Neural crest cell (in vitro differentiated cells): ENCODE measurements around the gene DHX57. TPM values are rescaled to one million over a fixed set of nuclear protein-coding genes. Genes with fewer than 3 reads are reported as not detected.

Experiments
- DNase-seq: peaks from one replicate; pipeline ENCODE4 v3.0.0; 2021; ENCODE audit warnings: low read depth, mixed read lengths, low spot score
- H3K27ac Mint-ChIP-seq: one replicate; pipeline ENCODE4 v1.8.0; 2021; ENCODE audit warnings: mild to moderate bottlenecking, mixed read lengths; ENCODE audit not compliant: unreplicated experiment
- H3K27me3 Mint-ChIP-seq: 2 replicates; pipeline ENCODE4 v1.8.0; 2021; ENCODE audit warnings: low read depth, mild to moderate bottlenecking, mixed read lengths
- H3K36me3 Mint-ChIP-seq: 2 replicates; pipeline ENCODE4 v1.8.0; 2021; ENCODE audit warnings: low read depth, mild to moderate bottlenecking, mixed read lengths
- H3K4me1 Mint-ChIP-seq: 2 replicates; pipeline ENCODE4 v1.8.0; 2021; ENCODE audit warnings: mixed read lengths
- H3K4me3 Mint-ChIP-seq: one replicate; pipeline ENCODE4 v1.8.0; 2021; ENCODE audit warnings: mild to moderate bottlenecking, mixed read lengths
- H3K9me3 Mint-ChIP-seq: 2 replicates; pipeline ENCODE4 v1.8.0; 2021; ENCODE audit warnings: mixed read lengths
- CTCF ChIP-seq: fragments of 200-600 bp; sonication (generic); conservative IDR thresholded peaks from 2 replicates; pipeline ENCODE4 v1.5.0; 2021; ENCODE audit warnings: antibody characterized with exemption, mild to moderate bottlenecking
- total RNA-seq: library from RNA; stranded (reverse); gene quantifications from 2 replicates; pipeline ENCODE4 v1.2.1, GENCODE V29; 2021

The DHX57 gene
- total RNA-seq, 1 donor from 2014 or later = 39.5 TPM

DNA sequence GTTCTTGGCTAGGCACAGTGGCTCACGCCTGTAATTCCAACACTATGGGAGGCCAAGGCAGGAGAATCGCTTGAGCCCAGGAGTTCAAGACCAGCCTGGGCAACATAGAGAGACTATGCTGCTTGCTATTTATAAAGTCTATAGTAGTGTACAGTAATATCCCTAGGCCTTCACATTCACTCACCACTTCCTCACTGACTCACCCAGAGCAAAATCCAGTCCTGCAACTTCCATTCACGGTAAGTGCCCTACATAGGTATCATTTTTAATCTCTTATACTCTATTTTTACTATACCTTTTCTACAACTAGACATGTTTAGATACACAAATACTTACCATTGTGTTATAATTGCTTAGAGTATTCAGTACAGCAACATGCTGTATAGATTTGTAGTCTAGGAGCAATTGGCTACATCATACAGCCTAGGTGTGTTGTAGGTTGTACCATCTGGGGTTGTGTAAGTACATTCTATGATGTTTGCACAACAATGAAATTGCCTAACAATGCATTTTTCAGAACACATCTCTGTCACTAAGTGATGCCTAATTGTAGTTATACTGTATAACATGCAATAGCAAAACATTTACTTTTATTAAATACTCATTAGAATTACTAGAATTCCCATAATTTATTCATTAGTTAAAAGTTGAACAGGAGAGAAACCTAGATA, 8.8 kb downstream of the DHX57 start:
- Mint-ChIP-seq H3K4me1 (no peaks in the 10 kb centered on the region), H3K4me3 (no peak overlapping the region), H3K27ac (no peak overlapping the region), H3K27me3 (no peaks in the 10 kb centered on the region), H3K36me3 (peaks cover 26% of the 10 kb centered on the region), H3K9me3 (peaks cover 10% of the 10 kb centered on the region)
- no peak for TF ChIP-seq CTCF
- DNase-seq = no peak

DNA sequence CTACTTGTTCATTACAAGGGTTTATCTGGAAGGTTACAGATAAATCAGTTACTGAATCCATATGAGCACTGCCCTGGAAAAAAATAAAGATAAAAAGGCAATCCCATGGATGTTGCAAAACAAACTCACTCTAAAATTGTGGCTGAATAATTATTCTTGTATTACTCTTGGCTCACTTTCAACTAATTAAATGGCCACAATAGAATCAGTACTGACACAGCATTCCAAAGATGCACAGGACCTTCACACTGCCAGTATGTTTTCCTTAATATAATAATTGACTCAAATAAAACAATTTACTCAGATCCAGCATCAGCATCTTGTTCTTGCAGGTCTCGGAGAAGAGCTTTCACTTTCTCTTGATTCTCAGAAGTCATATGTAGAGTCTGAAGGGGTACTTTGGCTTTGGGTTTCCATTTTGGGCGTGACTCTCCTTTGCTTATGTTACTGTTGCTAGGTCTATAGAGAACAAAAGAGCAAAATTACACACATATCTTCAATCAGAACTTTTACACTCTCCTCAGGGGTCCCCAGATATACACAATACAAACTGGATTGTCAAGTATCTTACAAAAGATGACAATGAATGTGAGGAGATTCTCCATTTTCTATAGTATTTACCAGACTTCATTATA, 12.6 kb downstream of the DHX57 start:
- Mint-ChIP-seq H3K9me3 (no peaks in the 10 kb centered on the region), H3K27ac (no peak overlapping the region), H3K4me3 (no peak overlapping the region), H3K27me3 (no peaks in the 10 kb centered on the region), H3K36me3 (peaks cover 22% of the 10 kb centered on the region), H3K4me1 (no peaks in the 10 kb centered on the region)
- TF ChIP-seq CTCF = no peak
- DNase-seq = no peak

DNA sequence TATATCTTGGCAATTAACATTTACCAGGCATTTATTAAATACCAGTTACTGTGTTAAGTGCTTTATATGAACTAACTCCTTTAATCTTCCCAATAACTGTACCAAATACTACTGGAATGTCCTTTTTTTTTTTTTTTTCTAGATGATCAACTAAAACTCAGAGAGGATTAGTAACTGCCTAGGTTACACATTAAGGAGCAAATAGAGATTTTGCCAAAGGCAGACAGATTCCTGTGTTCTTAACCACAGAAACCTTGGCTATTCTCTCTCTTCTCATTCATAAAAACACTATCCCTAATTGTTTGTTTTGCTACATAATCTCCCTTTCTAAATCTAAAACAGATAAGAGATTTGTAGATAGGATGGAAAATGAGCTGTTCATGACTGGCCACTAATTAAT, 13.3 kb downstream of the DHX57 start:
- Mint-ChIP-seq H3K27ac (no peak overlapping the region), H3K9me3 (no peaks in the 10 kb centered on the region), H3K4me1 (no peaks in the 10 kb centered on the region), H3K27me3 (no peaks in the 10 kb centered on the region), H3K36me3 (peaks cover 18% of the 10 kb centered on the region), H3K4me3 (no peak overlapping the region)
- no peak for DNase-seq
- TF ChIP-seq CTCF = no peak

DNA sequence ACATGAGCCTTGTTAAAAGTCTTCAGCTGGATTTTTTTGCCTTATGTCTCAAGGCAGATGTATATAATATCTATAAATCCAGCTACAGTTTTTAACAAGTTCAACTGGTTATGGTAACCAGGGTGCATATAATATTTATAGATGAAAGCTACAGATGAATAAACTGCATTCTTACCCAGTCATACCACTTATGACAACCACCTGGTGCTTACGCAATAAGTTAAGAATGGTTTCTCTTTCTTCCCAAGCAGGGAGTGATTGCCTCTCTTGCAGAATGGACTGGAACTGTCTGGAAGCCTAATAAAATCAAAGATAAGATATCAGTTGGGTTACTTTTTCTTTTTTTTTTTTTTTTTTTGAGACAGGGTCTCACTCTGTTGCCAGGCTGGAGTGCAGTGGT, 19.6 kb downstream of the DHX57 start:
- TF ChIP-seq CTCF = no peak
- Mint-ChIP-seq H3K27ac (no peak overlapping the region), H3K4me3 (no peak overlapping the region), H3K4me1 (no peaks in the 10 kb centered on the region), H3K36me3 (peaks cover 19% of the 10 kb centered on the region), H3K9me3 (no peaks in the 10 kb centered on the region), H3K27me3 (no peaks in the 10 kb centered on the region)
- DNase-seq = no peak

GRCh38 chr2:38850045-38850444, 25.7 kb downstream of the DHX57 start:
- TF ChIP-seq CTCF = no peak
- Mint-ChIP-seq H3K9me3 (no peaks in the 10 kb centered on the region), H3K27me3 (no peaks in the 10 kb centered on the region), H3K36me3 (peaks cover 20% of the 10 kb centered on the region), H3K4me1 (no peaks in the 10 kb centered on the region), H3K27ac (no peak overlapping the region), H3K4me3 (no peak overlapping the region)
- DNase-seq = no peak
